ENCODE results near the gene SASH1.
"Not testable (repeated sequence)": the region's sequence is repeated elsewhere in the genome, so short reads cannot be mapped to it uniquely, and the experiment has no call there.

The SASH1 gene

DNA sequence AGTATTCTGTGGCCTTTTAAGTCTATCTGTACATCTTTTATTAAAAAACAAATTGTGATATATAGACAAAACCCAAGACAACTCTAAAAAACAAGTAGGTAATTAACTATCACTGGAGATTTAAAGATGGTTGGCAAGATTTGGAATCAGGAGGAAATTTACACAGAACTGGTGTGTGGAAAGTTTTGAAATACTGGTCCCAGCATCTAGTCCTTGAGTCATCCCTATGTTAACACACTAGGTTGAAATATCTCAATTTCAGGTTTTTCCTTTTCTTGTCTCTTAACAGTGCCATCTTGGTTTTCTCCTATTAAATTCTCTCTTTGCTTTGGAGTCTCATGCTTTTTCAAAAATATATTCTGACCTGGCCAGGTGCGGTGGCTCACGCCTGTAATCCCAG lies 27.5 kb downstream of the SASH1 start:
- DNase-seq: no peak

DNA sequence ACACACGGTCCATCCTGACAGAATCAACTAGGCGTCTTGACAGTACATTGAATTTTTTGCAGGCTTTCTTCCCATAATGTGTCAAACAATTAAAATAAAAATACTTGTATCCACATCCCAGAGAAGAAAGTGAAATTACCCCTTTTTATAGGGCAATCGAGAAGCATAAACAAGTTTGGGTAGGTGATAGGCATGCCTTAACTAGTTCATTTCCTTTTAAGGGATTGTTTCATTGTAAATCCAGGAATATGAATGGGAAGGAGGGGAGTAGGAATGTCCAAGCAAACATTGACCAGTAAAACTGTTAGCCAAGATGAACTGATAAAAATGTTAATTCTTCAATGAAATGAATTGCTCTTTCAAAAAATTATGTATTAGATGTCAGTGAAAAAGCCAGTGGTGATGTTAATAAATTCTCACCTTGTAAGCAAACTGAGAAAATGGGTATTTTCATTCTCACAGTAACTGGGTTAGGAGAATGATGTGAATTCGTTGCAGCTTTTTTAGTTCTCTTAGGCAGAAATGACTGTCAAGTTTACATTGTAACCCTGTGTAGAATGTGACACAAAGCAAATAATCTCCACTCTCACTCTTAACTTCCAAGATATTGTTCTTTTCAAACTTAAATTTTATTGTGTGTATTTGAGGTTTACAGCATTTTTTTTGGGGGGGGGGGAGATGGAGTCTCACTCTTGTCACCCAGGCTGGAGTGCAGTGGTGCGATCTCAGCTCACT lies 31.6 kb downstream of the SASH1 start:
- no peak for DNase-seq

DNA sequence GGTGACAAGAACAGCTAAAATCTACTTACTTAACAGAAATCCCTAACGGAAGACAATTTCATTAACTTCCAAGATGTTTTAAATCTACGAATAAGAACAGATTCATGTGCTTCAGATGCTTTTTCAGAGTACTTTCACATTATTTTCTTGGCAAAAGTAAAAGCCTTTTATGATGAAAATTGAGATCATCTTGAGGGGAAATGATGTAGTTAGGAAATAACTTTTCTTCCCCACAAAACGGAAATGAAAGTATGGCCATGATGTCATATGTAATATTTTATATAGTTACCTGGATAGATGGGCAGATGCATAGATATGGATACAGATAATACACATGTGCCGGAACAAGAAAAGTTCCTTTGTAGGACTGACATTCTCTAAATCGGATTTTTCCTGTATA lies 32.8 kb downstream of the SASH1 start:
- no peak for DNase-seq

DNA sequence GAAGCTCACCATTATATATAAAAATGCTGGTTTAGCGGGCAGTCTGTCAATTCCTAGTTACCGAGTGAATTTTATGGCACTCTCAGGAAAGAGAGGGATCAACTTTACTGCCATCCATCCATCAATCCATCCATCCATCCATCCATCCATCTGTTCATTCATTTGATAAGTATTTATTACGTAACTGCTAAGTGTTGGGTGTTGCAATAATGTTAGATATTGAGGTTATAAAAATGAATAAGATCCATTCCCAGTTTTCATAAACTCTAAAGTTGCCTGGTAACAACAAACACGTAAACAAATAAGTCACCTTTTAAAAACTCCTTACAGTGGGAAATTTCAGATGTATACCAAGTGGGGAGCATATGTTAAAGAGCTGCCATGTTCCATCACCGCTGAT lies 36.8 kb downstream of the SASH1 start:
- DNase-seq: no peak

DNA sequence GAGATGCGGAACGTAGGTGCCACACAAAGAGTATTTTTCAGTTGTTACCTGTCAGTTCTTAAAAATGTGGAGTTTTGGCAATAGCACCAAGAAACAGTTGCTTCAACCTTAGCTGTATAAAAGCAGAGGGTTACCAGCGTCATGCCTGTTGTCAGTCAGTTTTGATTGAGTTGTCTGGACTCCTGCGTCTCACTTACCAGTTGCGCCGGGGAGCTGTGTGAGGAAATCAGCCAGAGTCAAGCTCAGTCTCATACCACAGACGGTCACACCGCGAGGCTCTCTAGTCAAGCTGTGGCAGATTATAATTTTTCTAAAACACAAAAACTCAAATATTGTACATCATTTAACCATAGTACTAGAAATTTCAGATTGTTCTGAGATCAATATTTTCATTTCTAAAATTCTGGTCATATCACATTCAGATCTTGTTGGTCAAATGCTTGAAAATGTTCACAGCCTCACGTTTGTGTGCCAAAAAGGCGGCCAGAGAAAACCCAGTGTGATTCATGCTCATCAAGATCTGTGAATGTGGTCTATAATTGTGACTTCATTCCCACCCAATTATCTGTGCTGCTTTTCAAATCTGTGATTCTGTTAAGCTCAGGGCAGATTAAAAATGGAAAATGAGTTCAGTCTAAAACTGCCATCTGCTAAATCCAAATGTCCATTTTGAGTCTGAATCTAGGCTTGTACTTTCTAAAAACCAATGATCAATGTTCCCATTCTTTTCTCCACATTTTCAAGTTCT lies 37.5 kb downstream of the SASH1 start:
- no peak for DNase-seq

DNA sequence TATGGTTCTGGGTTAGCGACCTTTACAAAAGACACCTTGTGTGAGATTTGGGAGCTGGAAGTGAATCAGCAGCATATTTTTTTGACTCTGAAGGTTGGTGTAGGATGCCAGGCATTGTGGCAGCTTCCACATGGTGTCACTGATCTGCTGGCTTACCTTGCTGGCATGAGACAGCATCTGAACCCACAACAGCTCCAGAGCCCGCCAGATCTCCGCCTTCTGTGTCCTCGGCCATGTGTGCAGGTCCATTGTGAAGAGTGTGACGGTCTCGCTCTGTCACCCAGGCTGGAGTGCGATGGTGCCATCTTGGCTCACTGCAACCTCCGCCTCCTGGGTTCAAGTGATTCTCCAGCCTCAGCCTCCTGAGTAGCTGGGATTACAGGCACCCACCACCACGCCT lies 39.4 kb downstream of the SASH1 start:
- DNase-seq: not testable (repeated sequence)

DNA sequence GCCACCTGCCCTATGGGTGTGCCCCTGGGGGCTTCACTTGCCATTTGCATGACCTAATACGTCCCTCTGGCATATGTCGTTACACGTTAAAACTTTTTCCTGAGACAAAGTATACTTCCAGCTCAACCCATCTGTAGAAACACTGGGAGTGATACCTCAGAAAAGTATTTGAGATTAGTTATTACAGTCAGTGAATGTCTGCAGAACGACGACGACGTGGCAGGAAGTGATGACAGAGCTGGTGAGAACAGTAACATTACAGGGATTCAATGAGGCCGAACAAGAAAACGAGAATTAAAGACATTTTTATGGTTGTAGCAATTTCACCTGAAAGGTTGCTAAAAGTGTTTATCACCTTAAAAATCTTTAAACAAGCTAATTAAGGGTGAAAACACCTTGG lies 40.2 kb downstream of the SASH1 start:
- no peak for DNase-seq

DNA sequence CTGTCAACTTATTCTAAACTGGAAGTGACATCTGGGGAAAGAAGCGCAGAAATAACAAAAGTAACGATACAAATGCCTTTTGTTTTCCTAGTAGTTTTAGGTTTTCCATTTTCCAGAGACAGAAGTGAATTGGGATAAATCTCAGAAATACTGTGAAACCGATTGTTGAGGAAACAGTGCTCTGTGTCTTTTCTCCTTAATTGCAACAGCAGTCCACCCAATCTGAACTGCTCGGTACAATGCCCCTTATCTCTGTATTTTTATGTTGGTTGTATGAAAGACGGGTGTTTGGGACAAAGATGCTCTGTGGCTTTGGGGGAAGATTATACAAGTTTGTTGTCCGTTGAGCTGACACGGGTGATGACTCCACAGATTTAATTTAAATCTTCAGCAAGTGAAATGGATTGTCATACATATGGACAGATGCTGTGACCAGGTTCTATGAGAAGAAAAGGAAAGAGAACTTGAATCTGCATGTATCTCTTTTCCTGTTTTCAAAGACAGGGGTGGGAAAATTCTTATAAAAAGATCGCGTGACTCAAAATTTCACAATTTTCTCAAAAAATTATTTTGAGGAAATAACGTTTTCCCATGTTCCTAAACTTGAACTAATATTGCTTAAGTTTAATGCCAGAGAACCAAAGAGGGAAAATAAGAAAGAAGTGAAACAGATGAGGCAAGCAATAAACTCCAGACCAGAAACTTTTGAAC lies 41.2 kb downstream of the SASH1 start:
- no peak for DNase-seq

DNA sequence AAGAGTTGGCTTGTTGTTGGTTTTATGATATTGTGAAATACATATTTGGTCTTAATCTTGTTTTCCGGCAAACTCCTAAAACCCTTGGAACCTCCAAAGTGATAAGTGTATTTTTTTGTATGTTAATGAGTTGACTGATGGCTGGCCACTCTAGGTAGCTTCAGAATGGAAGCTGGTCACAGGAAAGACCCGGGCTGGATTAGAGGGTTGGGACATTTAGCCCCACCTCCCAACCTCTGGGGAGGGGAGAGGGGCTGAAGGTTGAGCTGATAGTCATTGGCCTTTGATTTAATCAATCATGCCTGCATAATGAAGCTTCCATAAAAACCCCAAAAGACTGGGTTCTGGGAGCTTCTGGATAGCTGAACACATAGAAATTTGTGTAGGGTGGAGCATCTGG lies 42.7 kb downstream of the SASH1 start:
- DNase-seq: no peak

DNA sequence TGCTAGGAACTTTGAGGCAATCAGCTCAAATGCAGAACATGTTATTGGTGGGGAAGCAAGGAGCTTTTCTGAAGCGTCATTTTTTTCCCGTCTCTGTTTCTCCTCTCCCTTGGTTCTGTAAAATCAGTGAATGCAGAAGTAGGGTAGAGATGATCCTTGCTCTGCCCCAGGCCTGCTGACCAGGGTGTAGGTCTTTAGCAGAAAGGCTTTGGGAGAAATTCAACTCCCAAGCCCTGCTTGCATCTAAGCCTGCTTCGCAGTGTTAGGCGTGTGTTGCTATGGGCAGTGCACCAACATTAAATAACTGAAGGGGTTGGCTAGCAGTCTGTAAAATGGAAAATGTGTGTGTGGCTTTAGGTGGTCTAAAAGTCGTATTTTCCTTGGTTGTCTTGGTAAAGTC lies 45.9 kb downstream of the SASH1 start:
- DNase-seq: no peak

DNA sequence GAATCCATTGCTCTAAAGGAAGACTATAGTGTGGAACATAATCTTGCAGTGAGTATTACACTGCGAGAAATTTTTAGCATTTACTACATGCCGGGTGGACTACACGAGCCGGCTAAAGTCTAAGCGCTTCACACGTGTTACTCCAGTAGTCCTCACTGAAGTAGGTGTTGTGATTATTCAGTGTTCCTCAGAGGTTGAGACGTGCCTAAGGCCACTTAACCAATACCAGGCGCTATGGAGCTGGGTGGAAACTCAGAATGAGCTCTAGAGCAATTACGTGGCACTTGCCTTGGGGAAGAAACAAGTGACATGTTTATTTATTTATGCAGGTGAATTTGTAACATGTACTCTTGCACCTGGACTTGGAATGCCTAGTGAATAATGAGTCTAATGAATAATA lies 46.4 kb downstream of the SASH1 start:
- no peak for DNase-seq

DNA sequence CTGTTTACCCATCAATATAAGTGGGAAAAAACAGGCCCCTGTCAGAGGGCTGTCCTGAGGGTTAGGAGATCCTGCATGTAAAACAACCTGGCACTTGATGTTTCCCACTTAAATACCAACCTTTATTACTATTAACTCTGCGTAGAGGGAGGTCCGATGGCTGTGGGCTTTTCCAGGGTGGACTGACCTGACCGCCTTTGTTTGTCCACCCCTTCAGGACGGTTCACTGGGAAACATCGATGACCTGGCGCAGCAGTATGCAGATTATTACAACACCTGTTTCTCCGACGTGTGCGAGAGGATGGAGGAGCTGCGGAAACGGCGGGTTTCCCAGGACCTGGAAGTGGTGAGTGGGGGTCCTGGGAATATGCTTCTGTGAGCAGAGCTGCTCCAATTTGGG lies 47.3 kb downstream of the SASH1 start:
- DNase-seq: no peak

DNA sequence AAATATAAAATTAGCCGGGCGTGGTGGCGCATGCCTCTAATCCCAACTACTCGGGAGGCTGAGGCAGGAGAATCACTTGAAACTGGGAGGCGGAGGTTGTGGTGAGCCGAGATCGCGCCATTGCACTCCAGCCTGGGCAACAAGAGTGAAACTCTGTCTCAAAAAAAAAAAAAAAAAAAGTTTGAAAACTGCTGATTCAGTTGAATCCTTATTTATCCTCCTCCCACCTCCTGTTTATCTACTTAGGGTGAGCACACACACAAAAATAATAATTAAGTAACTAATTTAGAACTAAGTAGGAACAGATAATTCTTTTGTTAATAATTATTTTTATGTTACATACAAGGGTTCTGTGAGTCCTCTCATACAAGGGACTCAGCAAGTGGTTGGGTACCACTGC lies 49.5 kb downstream of the SASH1 start:
- not testable (repeated sequence) for DNase-seq

DNA sequence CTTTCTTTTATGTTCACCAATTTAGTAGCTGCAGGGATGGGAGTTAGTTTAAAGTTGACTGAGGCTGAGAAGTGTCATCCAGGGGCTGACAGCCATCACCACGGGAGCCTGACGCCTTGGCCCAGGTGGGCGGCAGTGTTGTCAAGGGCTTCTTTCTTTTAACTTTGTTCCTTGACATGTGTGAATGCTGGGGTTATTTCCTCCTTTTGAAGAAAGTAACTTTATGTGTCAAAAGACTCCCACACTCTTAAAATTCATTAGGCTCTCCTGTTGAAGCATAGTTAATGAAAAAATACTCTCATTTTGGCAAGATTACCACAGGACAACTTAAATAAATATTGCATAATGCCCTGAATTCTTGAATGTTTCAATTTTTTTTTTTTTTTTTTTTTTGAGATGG lies 50.0 kb downstream of the SASH1 start:
- DNase-seq: no peak

DNA sequence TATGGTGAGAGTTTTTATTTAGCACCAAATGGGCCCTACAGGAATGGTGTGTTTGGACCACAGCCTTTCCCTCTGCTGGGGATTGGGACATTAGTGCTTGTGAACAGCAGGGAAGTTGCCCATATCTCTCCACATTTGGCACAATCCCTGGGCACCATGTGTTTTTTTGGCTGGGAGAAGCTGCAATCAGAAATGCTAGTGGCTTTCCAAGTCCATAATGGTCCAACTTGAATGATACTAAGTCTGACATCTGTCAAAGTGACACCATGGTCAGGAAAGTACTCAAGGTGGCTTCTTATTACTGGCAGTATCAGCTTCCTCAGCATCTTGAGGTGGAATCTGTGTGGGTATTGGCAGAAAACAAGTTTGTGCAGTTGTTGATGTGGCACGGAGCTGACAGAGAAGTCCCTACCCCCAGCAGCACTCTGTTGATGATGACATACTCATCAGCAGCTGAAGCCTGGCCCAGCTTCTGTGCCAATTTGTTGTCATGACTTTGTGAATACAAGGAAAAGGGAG lies 53.0 kb downstream of the SASH1 start:
- no peak for DNase-seq

DNA sequence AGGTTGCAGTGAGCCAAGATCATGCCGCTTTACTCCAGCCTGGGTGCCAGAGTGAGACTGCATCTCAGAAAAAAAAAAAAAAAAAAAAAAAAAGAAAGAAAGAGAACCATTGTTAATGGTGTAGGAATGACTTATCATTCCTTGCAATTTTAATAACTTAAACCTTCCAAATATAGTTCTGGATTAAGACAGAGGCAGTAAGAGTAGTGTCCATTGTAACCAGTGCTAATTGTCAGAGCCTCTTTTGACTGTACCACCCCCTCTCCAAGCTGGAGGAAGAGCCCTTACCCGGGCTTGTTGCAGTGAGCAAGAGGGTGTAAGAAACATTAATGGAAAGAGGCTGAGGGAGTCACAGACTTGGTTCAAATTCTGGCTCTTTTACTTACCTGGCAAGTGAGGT lies 53.8 kb downstream of the SASH1 start:
- DNase-seq: no peak

DNA sequence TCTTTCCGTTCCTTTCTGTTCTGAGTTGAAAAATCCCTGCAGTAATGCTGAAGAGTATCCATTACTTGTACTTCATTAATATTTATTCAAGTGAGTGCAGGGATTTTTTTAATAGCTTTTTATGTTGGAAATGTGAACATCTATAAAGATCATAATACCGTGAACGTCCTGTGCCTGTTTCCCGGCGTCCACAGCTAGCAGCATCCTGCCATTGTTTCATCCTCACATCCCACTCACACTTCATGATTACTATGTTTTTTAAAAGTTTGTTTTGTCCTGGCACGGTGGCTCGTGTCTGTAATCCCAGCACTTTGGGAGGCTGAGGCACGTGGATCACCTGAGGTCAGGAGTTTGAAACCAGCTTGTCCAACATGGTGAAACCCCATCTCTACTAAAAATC lies 54.3 kb downstream of the SASH1 start:
- DNase-seq: no peak

DNA sequence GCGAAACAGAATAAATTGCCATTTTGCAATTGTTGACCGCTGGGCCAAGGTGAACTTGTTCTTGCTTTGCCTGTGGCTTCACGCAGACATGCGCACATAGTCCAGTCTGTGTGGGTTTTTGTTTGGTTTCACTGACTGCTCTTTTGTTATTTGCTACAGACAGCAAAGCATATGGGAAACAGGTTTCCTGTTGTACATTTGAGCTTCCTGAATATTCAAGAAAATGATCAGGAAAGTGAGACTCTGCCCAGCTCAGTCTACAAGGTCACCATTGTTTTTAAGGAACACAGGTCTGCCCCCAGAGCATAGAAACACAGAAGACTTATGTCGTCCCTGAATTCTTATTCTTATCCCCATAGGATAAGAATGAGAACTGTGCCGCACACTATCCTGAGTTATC lies 55.6 kb downstream of the SASH1 start:
- no peak for DNase-seq

DNA sequence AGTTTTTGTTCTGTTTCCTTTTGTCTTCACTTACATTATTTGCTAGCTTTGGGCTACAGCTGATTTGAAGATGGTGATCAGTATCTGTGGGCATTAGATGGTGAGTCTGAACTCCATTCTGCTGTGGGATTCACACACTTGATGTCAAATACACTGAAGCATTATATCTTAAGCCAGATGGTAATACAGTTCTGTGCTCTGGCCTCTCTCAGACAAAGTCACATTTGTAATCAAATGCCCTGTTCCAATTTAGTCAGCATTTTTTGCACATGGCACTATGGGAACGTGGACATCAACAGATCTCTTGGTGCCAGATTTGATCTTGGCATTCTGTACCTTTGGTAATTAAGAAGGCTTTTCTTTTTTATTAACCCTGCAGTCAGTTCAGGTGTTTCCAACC lies 56.0 kb downstream of the SASH1 start:
- DNase-seq: no peak

DNA sequence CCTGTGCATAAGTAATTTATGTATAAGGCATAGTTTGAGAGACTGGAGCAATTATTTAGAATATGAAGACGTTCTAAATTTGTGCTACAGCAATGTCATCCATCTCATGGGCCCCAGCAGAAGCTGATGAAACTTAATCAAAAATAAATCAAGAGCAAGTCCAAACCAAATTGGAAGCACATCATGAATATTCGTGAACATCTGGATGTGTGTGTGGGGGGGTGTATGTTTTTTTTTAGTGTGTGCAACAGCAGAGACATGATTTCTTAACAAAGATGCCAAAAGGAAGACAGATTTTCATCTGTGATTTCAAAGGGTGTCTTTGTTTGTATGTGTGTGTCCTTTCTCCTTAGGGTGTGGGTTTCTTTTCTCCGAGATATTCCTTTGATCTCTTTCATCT lies 58.9 kb downstream of the SASH1 start:
- no peak for DNase-seq

DNA sequence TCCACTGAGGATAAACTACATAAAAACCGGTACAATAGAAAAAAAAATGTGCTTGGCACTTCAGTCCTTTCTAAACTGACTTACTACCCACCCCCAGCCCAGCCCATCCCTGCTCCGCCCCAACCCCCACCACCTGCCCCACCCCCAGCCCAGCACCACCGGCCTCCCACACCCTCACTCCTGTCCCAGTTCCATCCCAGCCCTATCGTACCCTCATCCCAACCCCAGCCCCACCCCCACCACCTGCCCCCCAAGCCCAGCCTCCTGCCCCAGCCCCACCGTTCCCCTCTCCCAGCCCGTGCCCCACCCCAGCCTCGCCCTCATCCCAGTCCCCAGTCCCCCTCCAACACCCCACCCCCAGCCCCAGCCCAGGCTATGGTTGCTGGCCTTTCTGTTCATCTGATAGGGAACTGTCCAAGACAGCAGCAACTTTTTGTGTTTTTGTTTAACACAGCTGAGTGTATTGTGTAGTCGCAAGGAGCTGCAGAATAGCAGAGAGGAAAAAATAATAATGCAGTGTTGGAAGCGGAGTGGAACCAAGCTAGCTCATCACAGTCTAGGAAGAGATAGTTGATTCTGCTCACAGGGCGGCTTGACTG lies 61.9 kb downstream of the SASH1 start:
- DNase-seq: no peak

DNA sequence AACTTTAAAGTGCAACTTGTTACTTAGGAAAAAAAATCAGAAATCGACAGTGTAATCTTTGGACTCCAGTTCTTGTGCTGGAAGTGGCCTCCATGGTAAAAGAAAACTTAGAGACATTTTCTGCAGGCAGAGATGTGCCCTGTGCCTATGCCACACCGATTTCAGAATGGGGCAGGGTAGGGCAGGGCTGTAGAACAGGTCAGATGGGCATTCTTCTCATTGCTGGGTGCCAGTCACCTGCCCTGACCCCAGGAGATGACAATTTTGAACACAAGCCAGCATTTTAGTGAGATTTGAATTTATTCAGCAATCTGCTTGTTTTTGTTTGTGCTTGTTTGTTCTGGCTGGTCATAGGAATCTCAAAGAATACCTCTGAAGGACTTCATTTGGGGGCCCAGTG lies 63.3 kb downstream of the SASH1 start:
- no peak for DNase-seq

DNA sequence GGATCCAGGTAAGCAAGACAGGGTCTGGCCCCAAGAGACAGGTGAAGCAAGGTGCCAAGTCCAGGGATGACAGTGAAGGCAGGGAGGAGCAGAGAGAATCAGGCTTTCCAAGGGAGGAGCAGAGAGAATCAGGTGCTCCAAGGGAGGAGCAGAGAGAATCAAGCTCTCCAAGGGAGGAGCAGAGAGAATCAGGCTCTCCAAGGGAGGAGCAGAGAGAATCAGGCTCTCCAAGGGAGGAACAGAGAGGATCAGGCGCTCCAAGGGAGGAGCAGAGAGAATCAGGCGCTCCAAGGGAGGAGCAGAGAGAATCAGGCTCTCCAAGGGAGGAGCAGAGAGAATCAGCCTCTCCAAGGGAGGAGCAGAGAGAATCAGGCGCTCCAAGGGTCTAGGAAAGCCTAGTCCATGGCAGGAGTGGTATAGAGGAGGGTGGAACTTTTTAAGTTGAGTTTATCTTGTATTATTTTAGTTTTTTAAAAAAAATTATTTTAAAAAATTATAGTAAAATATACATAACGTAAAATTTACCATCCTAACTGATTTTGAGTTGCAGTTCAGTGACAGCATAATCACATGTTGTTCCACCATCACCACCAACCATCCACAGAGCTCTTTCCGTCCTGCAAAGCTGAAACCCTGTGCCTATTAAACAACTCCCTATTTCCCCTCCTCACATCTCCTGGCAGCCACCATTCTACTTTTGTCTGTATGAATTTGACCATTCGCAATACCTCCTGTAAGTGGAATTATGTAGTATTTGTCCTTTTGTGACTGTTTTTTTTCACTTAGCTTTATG lies 64.1 kb downstream of the SASH1 start:
- no peak for DNase-seq
